Activated T-helper 17 cell treated with anti-CD3 and anti-CD28 coated beads, Interleukin-2, amount 50 U/mL, for 72 hours (primary cell): ENCODE measurements around the gene ADAT1. TPM values are rescaled to one million over a fixed set of nuclear protein-coding genes. Genes with fewer than 3 reads are reported as not detected.
A peak's percentile ranks its signal among the peaks of the same experiment; 100 is the strongest.

Source experiments
- ATAC-seq: fragments of 150-1000 bp; cut with Tn5 transposase; replicated peaks from 2 replicates; pipeline ENCODE4 v1.10.0; 2021; ENCODE audit warnings: mild to moderate bottlenecking, moderate library complexity
- H3K27ac Mint-ChIP-seq: one replicate; pipeline ENCODE4 v1.8.0; 2022; ENCODE audit warnings: mixed read lengths
- H3K27me3 Mint-ChIP-seq: one replicate; pipeline ENCODE4 v1.8.0; 2022; ENCODE audit warnings: mixed read lengths
- H3K36me3 Mint-ChIP-seq: one replicate; pipeline ENCODE4 v1.8.0; 2022; ENCODE audit warnings: low read depth, mild to moderate bottlenecking, mixed read lengths
- H3K4me1 Mint-ChIP-seq: one replicate; pipeline ENCODE4 v1.8.0; 2022; ENCODE audit warnings: mixed read lengths
- H3K4me3 Mint-ChIP-seq: one replicate; pipeline ENCODE4 v1.8.0; 2022; ENCODE audit warnings: mild to moderate bottlenecking, mixed read lengths
- H3K9me3 Mint-ChIP-seq: one replicate; pipeline ENCODE4 v1.8.0; 2022; ENCODE audit warnings: mixed read lengths
- total RNA-seq, 2 donors: library from RNA; stranded (reverse); gene quantifications; one replicate each; pipeline ENCODE4 v1.2.3, GENCODE V29; 2022

ADAT1 gene
- total RNA-seq, 2 donors from 2014 or later = 25.6 to 48.9 TPM

GRCh38 chr16:75630052-75630451 is 7.0 kb upstream of the ADAT1 start:
- ATAC-seq = no peak
- Mint-ChIP-seq H3K9me3 (no peaks in the 10 kb centered on the region), H3K27ac (no peak overlapping the region), H3K4me1 (peaks cover 18% of the 10 kb centered on the region), H3K27me3 (no peaks in the 10 kb centered on the region), H3K36me3 (peaks cover 100% of the 10 kb centered on the region), H3K4me3 (no peak overlapping the region)

- H3K27ac Mint-ChIP-seq = peak overlapping the region; percentile 31
- peaks cover 18% of the 10 kb centered on the region for H3K4me1 Mint-ChIP-seq
- no peaks in the 10 kb centered on the region for H3K27me3 Mint-ChIP-seq
- ATAC-seq = no peak
- no peaks in the 10 kb centered on the region for H3K9me3 Mint-ChIP-seq
- no peak overlapping the region for H3K4me3 Mint-ChIP-seq
- H3K36me3 Mint-ChIP-seq = peaks cover 97% of the 10 kb centered on the region
These were observed 6.1 kb upstream of the ADAT1 start for GRCh38 chr16:75629132-75629531.

DNA sequence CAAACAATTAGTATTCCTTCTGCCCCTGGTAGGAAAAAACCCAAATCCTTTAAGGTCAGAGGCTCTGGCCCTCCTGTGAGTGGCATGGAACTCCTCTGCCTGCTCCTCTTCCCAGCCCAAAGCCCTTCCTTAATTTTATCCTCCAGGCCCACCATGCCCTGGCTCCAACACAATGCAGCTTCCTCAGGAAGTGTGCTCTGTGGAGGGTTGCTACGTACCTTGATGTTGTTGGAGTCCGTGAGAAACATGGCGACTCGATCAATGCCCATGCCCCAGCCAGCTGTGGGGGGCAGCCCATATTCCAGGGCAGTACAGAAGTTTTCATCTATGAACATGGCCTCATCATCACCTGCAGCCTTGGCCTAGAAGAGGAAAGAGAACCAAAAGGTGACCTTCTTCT is 5.3 kb upstream of the ADAT1 start:
- Mint-ChIP-seq H3K9me3 (no peaks in the 10 kb centered on the region), H3K4me3 (peak overlapping the region; percentile 10)
- no peak for ATAC-seq

DNA sequence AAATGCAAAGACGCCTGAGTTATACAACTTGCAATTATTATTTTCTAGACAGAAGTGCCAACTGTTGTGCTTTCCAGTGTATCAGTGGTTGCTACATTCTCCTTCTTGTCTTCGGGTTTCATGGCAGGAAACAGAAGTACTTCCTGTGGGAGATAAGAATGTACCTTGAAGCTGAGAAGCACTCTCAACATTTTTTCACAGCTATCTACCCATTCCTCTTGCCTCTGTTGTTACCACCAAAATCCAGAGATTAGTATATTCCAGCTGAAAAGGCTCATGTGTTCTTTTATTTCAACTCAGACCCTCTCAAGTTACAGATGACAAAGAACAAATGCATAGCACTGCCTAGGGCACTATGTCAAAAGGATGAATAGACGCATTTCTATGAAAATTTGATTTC is 4.8 kb upstream of the ADAT1 start:
- Mint-ChIP-seq H3K4me1 (peaks cover 18% of the 10 kb centered on the region), H3K36me3 (peaks cover 91% of the 10 kb centered on the region), H3K27ac (peak overlapping the region; percentile 42), H3K9me3 (no peaks in the 10 kb centered on the region), H3K4me3 (peak overlapping the region; percentile 10), H3K27me3 (no peaks in the 10 kb centered on the region)
- ATAC-seq = no peak

More for the DNA sequence above, 5.3 kb upstream of the ADAT1 start:
- peak overlapping the region; percentile 42 for H3K27ac Mint-ChIP-seq
- peaks cover 91% of the 10 kb centered on the region for H3K36me3 Mint-ChIP-seq
- H3K4me1 Mint-ChIP-seq = peaks cover 18% of the 10 kb centered on the region
- no peaks in the 10 kb centered on the region for H3K27me3 Mint-ChIP-seq

- Mint-ChIP-seq H3K27ac (peak overlapping the region; percentile 42), H3K27me3 (no peaks in the 10 kb centered on the region), H3K4me3 (no peak overlapping the region), H3K4me1 (peaks cover 18% of the 10 kb centered on the region), H3K9me3 (no peaks in the 10 kb centered on the region), H3K36me3 (peaks cover 81% of the 10 kb centered on the region)
- ATAC-seq = no peak
These were observed 3.7 kb upstream of the ADAT1 start for GRCh38 chr16:75626806-75627205.

- no peaks in the 10 kb centered on the region for H3K9me3 Mint-ChIP-seq
- no peak for ATAC-seq
- peaks cover 32% of the 10 kb centered on the region for H3K4me1 Mint-ChIP-seq
- peaks cover 75% of the 10 kb centered on the region for H3K36me3 Mint-ChIP-seq
- no peaks in the 10 kb centered on the region for H3K27me3 Mint-ChIP-seq
- peak overlapping the region; percentile 1 for H3K27ac Mint-ChIP-seq
- H3K4me3 Mint-ChIP-seq = peak overlapping the region; percentile 92
These were observed 1.8 kb upstream of the ADAT1 start for GRCh38 chr16:75624921-75625334.

DNA sequence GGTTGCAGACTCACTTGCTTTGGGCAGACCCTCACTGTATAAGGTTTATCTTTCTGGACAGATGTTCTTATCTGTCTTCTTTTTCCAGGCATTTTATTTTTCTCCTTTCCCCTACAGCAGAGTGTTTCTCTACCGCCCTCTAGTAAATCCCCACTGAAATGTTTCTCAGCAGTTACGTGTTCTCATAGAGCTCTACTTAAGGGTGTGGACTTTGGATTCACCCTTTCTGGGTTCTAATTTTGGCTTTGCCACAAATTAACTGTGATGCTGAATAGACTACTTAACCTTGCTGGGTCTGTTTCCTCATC is 2.0 kb downstream of the ADAT1 start:
- no peaks in the 10 kb centered on the region for H3K9me3 Mint-ChIP-seq
- peaks cover 70% of the 10 kb centered on the region for H3K36me3 Mint-ChIP-seq
- peaks cover 26% of the 10 kb centered on the region for H3K4me1 Mint-ChIP-seq
- H3K27me3 Mint-ChIP-seq = no peaks in the 10 kb centered on the region
- H3K27ac Mint-ChIP-seq = peak overlapping the region; percentile 95
- no peak for ATAC-seq
- H3K4me3 Mint-ChIP-seq = peak overlapping the region; percentile 92

- no peak for ATAC-seq
- peaks cover 29% of the 10 kb centered on the region for H3K4me1 Mint-ChIP-seq
- peak overlapping the region; percentile 92 for H3K4me3 Mint-ChIP-seq
These were observed 2.5 kb downstream of the ADAT1 start for GRCh38 chr16:75620326-75621169.

DNA sequence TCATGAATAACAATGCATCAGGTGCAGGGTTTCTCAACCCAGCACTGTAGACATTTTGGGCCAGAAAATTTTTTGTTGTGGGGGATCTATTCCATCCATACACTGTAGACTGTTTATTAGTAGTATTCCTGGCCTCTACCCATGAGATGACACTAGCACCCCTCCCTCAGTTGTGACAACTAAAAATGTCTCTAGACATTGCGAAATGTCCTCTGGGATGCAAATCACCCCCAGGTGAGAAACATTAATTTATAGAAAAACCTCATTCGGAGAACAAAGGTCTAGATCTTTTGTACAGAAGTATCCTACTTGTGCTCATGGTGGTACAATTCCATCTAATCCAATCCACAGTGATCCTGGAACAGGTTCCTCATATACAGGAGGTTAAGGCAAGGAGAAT is 4.3 kb downstream of the ADAT1 start:
- H3K27ac Mint-ChIP-seq = no peak overlapping the region

More at GRCh38 chr16:75620326-75621169, 2.5 kb downstream of the ADAT1 start:
- H3K27me3 Mint-ChIP-seq = no peaks in the 10 kb centered on the region
- H3K36me3 Mint-ChIP-seq = peaks cover 70% of the 10 kb centered on the region
- H3K9me3 Mint-ChIP-seq = no peaks in the 10 kb centered on the region
- peak overlapping the region; percentile 95 for H3K27ac Mint-ChIP-seq

DNA sequence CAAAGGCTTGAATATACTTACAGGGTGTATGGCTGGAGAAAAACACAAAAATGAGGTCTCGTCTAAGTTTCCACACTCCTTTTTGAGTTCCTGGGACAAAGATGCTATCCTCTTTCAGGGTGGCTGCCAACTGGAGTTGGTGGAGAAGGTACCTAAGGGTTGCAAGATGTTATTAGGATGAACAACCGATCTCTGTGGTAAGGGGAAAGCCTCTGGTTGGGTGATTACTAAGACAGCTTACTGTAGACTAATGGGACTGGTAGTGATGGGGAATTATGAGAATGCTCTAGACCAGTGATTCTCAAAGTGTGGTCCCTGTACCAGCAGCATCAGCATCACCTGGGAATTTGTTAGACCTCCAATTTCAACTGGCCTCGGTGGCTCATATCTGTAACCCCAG is 6.0 kb downstream of the ADAT1 start:
- peak; percentile 50 for ATAC-seq
- peaks cover 86% of the 10 kb centered on the region for H3K36me3 Mint-ChIP-seq
- H3K27ac Mint-ChIP-seq = peak overlapping the region; percentile 86
- H3K9me3 Mint-ChIP-seq = no peaks in the 10 kb centered on the region
- H3K4me3 Mint-ChIP-seq = peak overlapping the region; percentile 71
- H3K4me1 Mint-ChIP-seq = peaks cover 29% of the 10 kb centered on the region
- no peaks in the 10 kb centered on the region for H3K27me3 Mint-ChIP-seq

More for the DNA sequence above, 4.3 kb downstream of the ADAT1 start:
- peaks cover 77% of the 10 kb centered on the region for H3K36me3 Mint-ChIP-seq
- H3K4me3 Mint-ChIP-seq = no peak overlapping the region
- H3K27me3 Mint-ChIP-seq = no peaks in the 10 kb centered on the region
- H3K4me1 Mint-ChIP-seq = peaks cover 29% of the 10 kb centered on the region
- H3K9me3 Mint-ChIP-seq = no peaks in the 10 kb centered on the region
- ATAC-seq = no peak

DNA sequence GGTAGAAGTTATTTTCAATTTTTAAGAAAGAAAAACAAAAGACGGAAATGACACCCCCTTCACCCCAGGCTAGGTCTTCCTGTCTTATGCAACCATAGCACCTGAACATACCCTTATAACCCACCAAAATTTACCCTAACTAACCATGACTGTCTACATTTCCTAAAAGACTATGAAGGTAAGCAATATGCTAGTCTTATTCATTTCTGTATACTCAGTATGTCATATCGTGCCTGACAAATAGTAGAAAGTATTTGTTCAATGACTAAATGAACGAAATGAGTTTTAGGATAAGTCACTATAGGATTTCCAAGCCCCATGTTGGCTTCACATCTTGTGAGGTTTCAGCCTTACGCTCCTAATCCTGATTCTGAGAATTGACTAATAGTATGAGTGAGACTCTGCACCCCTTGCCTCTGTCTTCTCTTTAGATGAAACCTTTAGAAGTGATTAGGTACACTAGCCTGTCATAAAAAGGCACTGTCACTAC is 6.5 kb downstream of the ADAT1 start:
- peaks cover 89% of the 10 kb centered on the region for H3K36me3 Mint-ChIP-seq
- H3K9me3 Mint-ChIP-seq = no peaks in the 10 kb centered on the region
- peak overlapping the region; percentile 86 for H3K27ac Mint-ChIP-seq
- peak; percentile 93 for ATAC-seq
- peak overlapping the region; percentile 71 for H3K4me3 Mint-ChIP-seq
- peaks cover 29% of the 10 kb centered on the region for H3K4me1 Mint-ChIP-seq
- H3K27me3 Mint-ChIP-seq = no peaks in the 10 kb centered on the region

DNA sequence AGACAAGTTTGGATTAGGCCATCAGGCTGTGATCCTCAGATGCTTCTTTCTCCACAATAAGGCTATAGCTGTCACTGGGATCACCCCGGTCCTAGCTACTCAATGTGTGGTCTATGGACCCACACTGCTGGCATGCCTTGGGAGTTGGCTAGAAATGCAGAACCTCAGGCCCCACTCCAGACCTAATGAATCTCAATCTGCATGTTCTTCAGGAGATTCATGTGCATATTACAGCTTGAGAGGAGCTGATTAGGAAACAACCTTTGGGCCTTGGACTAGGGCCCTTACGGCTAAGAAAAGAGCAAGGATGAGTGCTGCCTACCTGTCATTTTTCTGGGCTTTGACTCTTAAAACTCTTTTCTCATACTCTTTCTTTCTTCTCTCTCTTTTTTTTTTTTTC is 7.5 kb downstream of the ADAT1 start:
- Mint-ChIP-seq H3K27ac (peak overlapping the region; percentile 86), H3K36me3 (peaks cover 88% of the 10 kb centered on the region), H3K27me3 (no peaks in the 10 kb centered on the region), H3K4me3 (peak overlapping the region; percentile 71), H3K9me3 (no peaks in the 10 kb centered on the region), H3K4me1 (peaks cover 21% of the 10 kb centered on the region)
- no peak for ATAC-seq

GRCh38 chr16:75614066-75614897 is 8.8 kb downstream of the ADAT1 start:
- H3K9me3 Mint-ChIP-seq = no peaks in the 10 kb centered on the region
- no peak overlapping the region for H3K27ac Mint-ChIP-seq
- no peak for ATAC-seq
- H3K27me3 Mint-ChIP-seq = no peaks in the 10 kb centered on the region
- peaks cover 88% of the 10 kb centered on the region for H3K36me3 Mint-ChIP-seq
- no peak overlapping the region for H3K4me3 Mint-ChIP-seq
- H3K4me1 Mint-ChIP-seq = peaks cover 15% of the 10 kb centered on the region

GRCh38 chr16:75606507-75606906 is 16.6 kb downstream of the ADAT1 start:
- H3K27ac Mint-ChIP-seq = no peak overlapping the region
- no peak for ATAC-seq
- H3K27me3 Mint-ChIP-seq = no peaks in the 10 kb centered on the region
- no peaks in the 10 kb centered on the region for H3K4me1 Mint-ChIP-seq
- H3K36me3 Mint-ChIP-seq = peaks cover 90% of the 10 kb centered on the region
- peaks cover 7% of the 10 kb centered on the region for H3K9me3 Mint-ChIP-seq
- no peak overlapping the region for H3K4me3 Mint-ChIP-seq
